Measurements from ENCODE around the gene PEX14. TPM values are rescaled to one million over a fixed set of nuclear protein-coding genes. Genes with fewer than 3 reads are reported as not detected.
"Not testable (repeated sequence)": the region's sequence is repeated elsewhere in the genome, so short reads cannot be mapped to it uniquely, and the experiment has no call there.

PEX14 gene
- total RNA-seq, 1 experiment from 2014 or later: 29.3 TPM

- H3K27ac ChIP-seq (ENCODE audit: low read depth, low read length); BruUV-seq (replicated peaks); DNase-seq (ENCODE audit: low read depth, low spot score); RAD21 ChIA-PET (ENCODE audit: low non-redundant PET in 1 of 2, low total read pairs in 2 of 2, uncharacterized antibody in 2 of 2, unreplicated experiment in 2 of 2); ATAC-seq; H3K9me2 ChIP-seq (ENCODE audit: insufficient read depth); H3K36me3 ChIP-seq (ENCODE audit: control insufficient read depth in 1 of 2, insufficient read depth in 2 of 2, low read length in 2 of 2); H4K20me1 ChIP-seq (ENCODE audit: insufficient read depth); H2AFZ ChIP-seq (ENCODE audit: low read depth, low read length, poor library complexity, severe bottlenecking); H3K4me3 ChIP-seq (replicated peaks in 1 of 2; ENCODE audit: low read depth in 1 of 2, low read length in 2 of 2); H3K9me3 ChIP-seq (ENCODE audit: control insufficient read depth in 1 of 2, insufficient read depth in 1 of 2, low read depth in 1 of 2, low read length in 2 of 2); H3K4me2 ChIP-seq (ENCODE audit: low read length); H3K27me3 ChIP-seq (ENCODE audit: insufficient read depth, low read length); POLR2A ChIA-PET; H3K9ac ChIP-seq (ENCODE audit: low read length): not testable (repeated sequence)
- Histone ChIP-seq H3K4me1 (ENCODE audit: control insufficient read depth in 1 of 2, insufficient read depth in 2 of 2, low read length in 2 of 2) (peaks cover 14 to 26% of the 10 kb centered on the region in 2 experiments), H3K79me2 (ENCODE audit: insufficient read depth, low read length) (peaks cover 68% of the 10 kb centered on the region)
- CTCF ChIA-PET: interaction anchor here (1.7 to 2.6 kb wide), 3 partner anchors 12 to 403 kb away, joined by 8 to 18 read pairs (median 9); no protein-coding TSS in a partner anchor
- intact Hi-C loops (cut with micrococcal nuclease): loop anchor here (5.0 kb wide), 1 partner anchor 456 kb away; no protein-coding TSS in a partner anchor
These were observed 31.4 kb downstream of the PEX14 start for GRCh38 chr1:10506046-10506676.

GRCh38 chr1:10506677-10507047 is 31.9 kb downstream of the PEX14 start:
- Histone ChIP-seq H2AFZ (ENCODE audit: low read depth, low read length, poor library complexity, severe bottlenecking) (no peak overlapping the region), H3K9me2 (ENCODE audit: insufficient read depth) (no peaks in the 10 kb centered on the region), H3K27me3 (ENCODE audit: insufficient read depth, low read length) (no peaks in the 10 kb centered on the region), H3K4me1 (ENCODE audit: control insufficient read depth in 1 of 2, insufficient read depth in 2 of 2, low read length in 2 of 2) (peaks cover 17 to 30% of the 10 kb centered on the region in 2 experiments), H3K4me3 (replicated peaks in 1 of 2; ENCODE audit: low read depth in 1 of 2, low read length in 2 of 2) (no peak overlapping the region), H3K79me2 (ENCODE audit: insufficient read depth, low read length) (peaks cover 71% of the 10 kb centered on the region), H4K20me1 (ENCODE audit: insufficient read depth) (peaks cover 3% of the 10 kb centered on the region; the same call in 1 of the 2 replicates), H3K4me2 (ENCODE audit: low read length) (no peak overlapping the region), H3K9ac (ENCODE audit: low read length) (no peak overlapping the region), H3K9me3 (ENCODE audit: control insufficient read depth in 1 of 2, insufficient read depth in 1 of 2, low read depth in 1 of 2, low read length in 2 of 2) (no peaks in the 10 kb centered on the region), H3K36me3 (ENCODE audit: control insufficient read depth in 1 of 2, insufficient read depth in 2 of 2, low read length in 2 of 2) (no peaks in the 10 kb centered on the region), H3K27ac (ENCODE audit: low read depth, low read length) (no peak overlapping the region)
- intact Hi-C loops (cut with micrococcal nuclease): loop anchor here (1.0 to 5.0 kb wide), 3 partner anchors 361 to 456 kb away; no protein-coding TSS in a partner anchor
- no TSS peak for BruUV-seq (replicated peaks)
- ChIA-PET RAD21 (ENCODE audit: low non-redundant PET in 1 of 2, low total read pairs in 2 of 2, uncharacterized antibody in 2 of 2, unreplicated experiment in 2 of 2) (interaction anchor here in 1 of 2 experiments (1.0 kb wide), 1 partner anchor 361 kb away, joined by 3 read pairs; no protein-coding TSS in a partner anchor), CTCF (interaction anchor here (0.6 to 2.6 kb wide), 11 partner anchors 12 to 530 kb away, joined by 3 to 18 read pairs (median 5); partner anchors contain the start of gene CENPS), POLR2A (no interaction called here)
- DNase-seq (ENCODE audit: low read depth, low spot score) (no peak), ATAC-seq (no peak)
- TF ChIP-seq ELF1 (IDR thresholded peaks at IDR 0.05; ENCODE audit: borderline replicate concordance, low read depth) (no peak), EZH2 (IDR thresholded peaks at IDR 0.05) (no peak), SIN3A (IDR thresholded peaks at IDR 0.05; ENCODE audit: low read depth) (no peak), CEBPB (IDR thresholded peaks at IDR 0.05; ENCODE audit: low read depth) (no peak), POLR2A (IDR thresholded peaks at IDR 0.05; ENCODE audit: borderline replicate concordance, extremely low read depth, insufficient read depth, insufficient read length) (no peak), CBX3 (IDR thresholded peaks at IDR 0.05; ENCODE audit: low read depth) (no peak), ZFX (IDR thresholded peaks at IDR 0.05) (no peak), ATF3 (IDR thresholded peaks at IDR 0.05) (no peak), TCF7L2 (IDR thresholded peaks at IDR 0.05; ENCODE audit: borderline replicate concordance, extremely low read depth, insufficient read depth, insufficient read length) (no peak), EGR1 (IDR thresholded peaks at IDR 0.05; ENCODE audit: low read depth) (no peak), ZNF274 (IDR thresholded peaks at IDR 0.05; ENCODE audit: low read depth, low read length) (no peak), RAD21 (IDR thresholded peaks at IDR 0.05; ENCODE audit: low read depth) (no peak)
- TF ChIP-seq, protein P1, sequence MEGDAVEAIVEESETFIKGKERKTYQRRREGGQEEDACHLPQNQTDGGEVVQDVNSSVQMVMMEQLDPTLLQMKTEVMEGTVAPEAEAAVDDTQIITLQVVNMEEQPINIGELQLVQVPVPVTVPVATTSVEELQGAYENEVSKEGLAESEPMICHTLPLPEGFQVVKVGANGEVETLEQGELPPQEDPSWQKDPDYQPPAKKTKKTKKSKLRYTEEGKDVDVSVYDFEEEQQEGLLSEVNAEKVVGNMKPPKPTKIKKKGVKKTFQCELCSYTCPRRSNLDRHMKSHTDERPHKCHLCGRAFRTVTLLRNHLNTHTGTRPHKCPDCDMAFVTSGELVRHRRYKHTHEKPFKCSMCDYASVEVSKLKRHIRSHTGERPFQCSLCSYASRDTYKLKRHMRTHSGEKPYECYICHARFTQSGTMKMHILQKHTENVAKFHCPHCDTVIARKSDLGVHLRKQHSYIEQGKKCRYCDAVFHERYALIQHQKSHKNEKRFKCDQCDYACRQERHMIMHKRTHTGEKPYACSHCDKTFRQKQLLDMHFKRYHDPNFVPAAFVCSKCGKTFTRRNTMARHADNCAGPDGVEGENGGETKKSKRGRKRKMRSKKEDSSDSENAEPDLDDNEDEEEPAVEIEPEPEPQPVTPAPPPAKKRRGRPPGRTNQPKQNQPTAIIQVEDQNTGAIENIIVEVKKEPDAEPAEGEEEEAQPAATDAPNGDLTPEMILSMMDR (IDR thresholded peaks at IDR 0.05 in 2 of 3, conservative IDR thresholded peaks at IDR 0.05 in 1 of 3; ENCODE audit: borderline replicate concordance in 1 of 3, insufficient read depth in 1 of 3, low read depth in 2 of 3, low read length in 2 of 3): no peak
- TF ChIP-seq, protein P2, sequence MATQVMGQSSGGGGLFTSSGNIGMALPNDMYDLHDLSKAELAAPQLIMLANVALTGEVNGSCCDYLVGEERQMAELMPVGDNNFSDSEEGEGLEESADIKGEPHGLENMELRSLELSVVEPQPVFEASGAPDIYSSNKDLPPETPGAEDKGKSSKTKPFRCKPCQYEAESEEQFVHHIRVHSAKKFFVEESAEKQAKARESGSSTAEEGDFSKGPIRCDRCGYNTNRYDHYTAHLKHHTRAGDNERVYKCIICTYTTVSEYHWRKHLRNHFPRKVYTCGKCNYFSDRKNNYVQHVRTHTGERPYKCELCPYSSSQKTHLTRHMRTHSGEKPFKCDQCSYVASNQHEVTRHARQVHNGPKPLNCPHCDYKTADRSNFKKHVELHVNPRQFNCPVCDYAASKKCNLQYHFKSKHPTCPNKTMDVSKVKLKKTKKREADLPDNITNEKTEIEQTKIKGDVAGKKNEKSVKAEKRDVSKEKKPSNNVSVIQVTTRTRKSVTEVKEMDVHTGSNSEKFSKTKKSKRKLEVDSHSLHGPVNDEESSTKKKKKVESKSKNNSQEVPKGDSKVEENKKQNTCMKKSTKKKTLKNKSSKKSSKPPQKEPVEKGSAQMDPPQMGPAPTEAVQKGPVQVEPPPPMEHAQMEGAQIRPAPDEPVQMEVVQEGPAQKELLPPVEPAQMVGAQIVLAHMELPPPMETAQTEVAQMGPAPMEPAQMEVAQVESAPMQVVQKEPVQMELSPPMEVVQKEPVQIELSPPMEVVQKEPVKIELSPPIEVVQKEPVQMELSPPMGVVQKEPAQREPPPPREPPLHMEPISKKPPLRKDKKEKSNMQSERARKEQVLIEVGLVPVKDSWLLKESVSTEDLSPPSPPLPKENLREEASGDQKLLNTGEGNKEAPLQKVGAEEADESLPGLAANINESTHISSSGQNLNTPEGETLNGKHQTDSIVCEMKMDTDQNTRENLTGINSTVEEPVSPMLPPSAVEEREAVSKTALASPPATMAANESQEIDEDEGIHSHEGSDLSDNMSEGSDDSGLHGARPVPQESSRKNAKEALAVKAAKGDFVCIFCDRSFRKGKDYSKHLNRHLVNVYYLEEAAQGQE (IDR thresholded peaks at IDR 0.05; ENCODE audit: low read depth): no peak
